Neuronal stem cell (in vitro differentiated cells): ENCODE measurements around the gene LRP1B.
"Not testable (repeated sequence)": the region's sequence is repeated elsewhere in the genome, so short reads cannot be mapped to it uniquely, and the experiment has no call there.

ENCODE experiments used
- DNase-seq: peaks from one replicate; pipeline ENCODE4 v3.0.0-alpha.2; 2013; ENCODE audit warnings: low spot score
- H2AFZ ChIP-seq: one replicate; pipeline ENCODE4 v1.6.1; 2013; ENCODE audit warnings: mild to moderate bottlenecking, low read length, inconsistent platforms
- H2AK5ac ChIP-seq: 2 replicates; pipeline ENCODE4 v1.6.1; 2013; ENCODE audit warnings: low read depth, mild to moderate bottlenecking, inconsistent platforms, low read length, moderate library complexity, mixed read lengths
- H2BK120ac ChIP-seq: 2 replicates; pipeline ENCODE4 v1.6.1; 2013; ENCODE audit warnings: low read depth, mild to moderate bottlenecking, inconsistent platforms, low read length, moderate library complexity, mixed read lengths
- H2BK12ac ChIP-seq: one replicate; pipeline ENCODE4 v1.6.1; 2013; ENCODE audit warnings: low read length, inconsistent platforms
- H2BK15ac ChIP-seq: 2 replicates; pipeline ENCODE4 v1.6.1; 2013; ENCODE audit warnings: mild to moderate bottlenecking, low read length, inconsistent platforms, mixed read lengths
- H2BK5ac ChIP-seq: one replicate; pipeline ENCODE4 v1.6.1; 2013; ENCODE audit warnings: inconsistent platforms, mild to moderate bottlenecking, low read length, moderate library complexity
- H3K14ac ChIP-seq: one replicate; pipeline ENCODE4 v1.6.1; 2013; ENCODE audit warnings: low read length, inconsistent platforms
- H3K18ac ChIP-seq: 2 replicates; pipeline ENCODE4 v1.6.1; 2013; ENCODE audit warnings: low read length, inconsistent platforms
- H3K23ac ChIP-seq: 2 replicates; pipeline ENCODE4 v1.6.1; 2013; ENCODE audit warnings: low read depth, mild to moderate bottlenecking, mixed read lengths, low read length, inconsistent platforms; ENCODE audit not compliant: poor library complexity
- H3K27ac ChIP-seq: replicated peaks from 3 replicates; pipeline ENCODE4 v1.5.1; 2013; ENCODE audit warnings: low read length, inconsistent platforms
- H3K27me3 ChIP-seq, 3 experiments: 2 replicates each; pipeline ENCODE4 v1.6.1; 2013; ENCODE audit warnings: low read length in 3 of 3, mild to moderate bottlenecking in 2 of 3, inconsistent platforms in 1 of 3, low read depth in 1 of 3, mixed read lengths in 1 of 3, moderate library complexity in 1 of 3; ENCODE audit not compliant: control insufficient read depth in 3 of 3, insufficient read depth in 3 of 3
- H3K36me3 ChIP-seq, 2 donors: replicated peaks in 1 of 2; 2 replicates each; pipeline ENCODE4 v1.6.1; 2013; ENCODE audit warnings: low read length in 2 of 2; ENCODE audit not compliant: control insufficient read depth in 2 of 2, insufficient read depth in 2 of 2
- H3K4ac ChIP-seq: 2 replicates; pipeline ENCODE4 v1.6.1; 2013; ENCODE audit warnings: inconsistent platforms, mild to moderate bottlenecking, low read length, moderate library complexity
- H3K4me1 ChIP-seq, 2 donors: 1 replicate in 1 of 2; 2 replicates in 1 of 2; pipeline ENCODE4 v1.6.1; 2013; ENCODE audit warnings: low read length in 2 of 2, low read depth in 1 of 2; ENCODE audit not compliant: control insufficient read depth in 2 of 2, insufficient read depth in 1 of 2
- H3K4me2 ChIP-seq: one replicate; pipeline ENCODE4 v1.6.1; 2013; ENCODE audit warnings: mild to moderate bottlenecking, low read length, inconsistent platforms; ENCODE audit not compliant: insufficient read depth, poor library complexity, severe bottlenecking
- H3K4me3 ChIP-seq, 2 donors: 2 replicates each; pipeline ENCODE4 v1.5.1; 2013; ENCODE audit warnings: low read length in 2 of 2, mild to moderate bottlenecking in 2 of 2, inconsistent platforms in 1 of 2, moderate library complexity in 1 of 2
- H3K79me1 ChIP-seq: one replicate; pipeline ENCODE4 v1.6.1; 2013; ENCODE audit warnings: low read depth, mild to moderate bottlenecking, inconsistent platforms, low read length, moderate library complexity
- H3K9ac ChIP-seq: one replicate; pipeline ENCODE4 v1.6.1; 2013; ENCODE audit warnings: mild to moderate bottlenecking, low read depth, low read length, inconsistent platforms; ENCODE audit not compliant: poor library complexity
- H3K9me3 ChIP-seq, 2 donors: replicated peaks in 1 of 2; 2 replicates each; pipeline versions ENCODE3 to v1.6.1; 2013; ENCODE audit warnings: low read length in 2 of 2, mild to moderate bottlenecking in 2 of 2, inconsistent platforms in 1 of 2, low read depth in 1 of 2, mixed read lengths in 1 of 2, moderate library complexity in 1 of 2; ENCODE audit not compliant: control insufficient read depth in 2 of 2, insufficient read depth in 1 of 2
- H4K8ac ChIP-seq: one replicate; pipeline ENCODE4 v1.6.1; 2013; ENCODE audit warnings: low read depth, mild to moderate bottlenecking, inconsistent platforms, low read length, moderate library complexity
- H4K91ac ChIP-seq: one replicate; pipeline ENCODE4 v1.6.1; 2013; ENCODE audit warnings: low read length, low read depth, mild to moderate bottlenecking, inconsistent platforms; ENCODE audit not compliant: poor library complexity
- WGBS, 2 donors: extraction: QIAGEN DNeasy Blood & Tissue Kit; methylation state at CpG; one replicate each; pipeline ENCODE4 v1.1.7; 2013; ENCODE audit warnings: missing lambda C conversion rate in 2 of 2, mixed read lengths in 1 of 2; ENCODE audit not compliant: insufficient read length in 2 of 2, insufficient replicate concordance in 1 of 2; ENCODE audit errors: extremely low coverage in 2 of 2; 5-methylcytosine and 5-hydroxymethylcytosine counted together

The LRP1B gene

GRCh38 chr2:140277344-140277743 is 1853.5 kb downstream of the LRP1B start:
- not testable (repeated sequence) for H3K18ac ChIP-seq, H2AK5ac ChIP-seq

GRCh38 chr2:140276661-140277060 is 1854.2 kb downstream of the LRP1B start:
- H3K9me3 ChIP-seq, result peaks cover 0 to 1% of the 10 kb centered on the region in 2 donors
- H4K91ac ChIP-seq, result no peak overlapping the region
- no peaks in the 10 kb centered on the region for H3K4me1 ChIP-seq
- no peak overlapping the region for H3K18ac ChIP-seq
- H2BK15ac ChIP-seq, result no peak overlapping the region
- no peaks in the 10 kb centered on the region for H3K36me3 ChIP-seq
- no peak overlapping the region for H3K4me3 ChIP-seq
- no peak overlapping the region for H2AFZ ChIP-seq
- no peak overlapping the region for H2AK5ac ChIP-seq
- no peak overlapping the region for H4K8ac ChIP-seq
- H3K9ac ChIP-seq, result no peak overlapping the region
- H3K4ac ChIP-seq, result no peak overlapping the region
- DNase-seq, result no peak
- no peak overlapping the region for H3K4me2 ChIP-seq
- H2BK12ac ChIP-seq, result no peak overlapping the region
- no peak overlapping the region for H3K23ac ChIP-seq
- no peak overlapping the region for H3K14ac ChIP-seq
- no peak overlapping the region for H3K27ac ChIP-seq
- H2BK120ac ChIP-seq, result no peak overlapping the region
- H3K27me3 ChIP-seq, result no peaks in the 10 kb centered on the region
- no peak overlapping the region for H2BK5ac ChIP-seq
- WGBS, 2 donors, result no CpG with 5 or more reads among the region's 1 CpG
- no peaks in the 10 kb centered on the region for H3K79me1 ChIP-seq

More at GRCh38 chr2:140277344-140277743, 1853.5 kb downstream of the LRP1B start:
- not testable (repeated sequence) for H3K27me3 ChIP-seq, H2BK12ac ChIP-seq, H3K14ac ChIP-seq, H3K4ac ChIP-seq, H3K4me3 ChIP-seq, DNase-seq, H2BK120ac ChIP-seq, H3K36me3 ChIP-seq, H2AFZ ChIP-seq, H3K9ac ChIP-seq, H3K4me1 ChIP-seq, H2BK15ac ChIP-seq, H3K27ac ChIP-seq, H2BK5ac ChIP-seq, H4K8ac ChIP-seq, H3K23ac ChIP-seq, H3K9me3 ChIP-seq, H3K79me1 ChIP-seq, H4K91ac ChIP-seq, H3K4me2 ChIP-seq
- no CpG with 5 or more reads among the region's 5 CpGs for WGBS, 2 donors

- Histone ChIP-seq H2BK120ac (no peak overlapping the region), H3K36me3 (no peaks in the 10 kb centered on the region), H4K91ac (no peak overlapping the region), H3K18ac (no peak overlapping the region), H3K14ac (no peak overlapping the region), H4K8ac (no peak overlapping the region), H2AFZ (no peak overlapping the region), H3K9me3 (peaks cover 0 to 1% of the 10 kb centered on the region in 2 donors), H2BK5ac (no peak overlapping the region), H2BK12ac (no peak overlapping the region), H3K4me2 (no peak overlapping the region), H3K27ac (no peak overlapping the region), H3K4ac (no peak overlapping the region), H3K4me1 (no peaks in the 10 kb centered on the region), H2BK15ac (no peak overlapping the region), H3K79me1 (no peaks in the 10 kb centered on the region), H2AK5ac (no peak overlapping the region), H3K9ac (no peak overlapping the region), H3K4me3 (no peak overlapping the region), H3K27me3 (no peaks in the 10 kb centered on the region), H3K23ac (no peak overlapping the region)
- no CpG with 5 or more reads among the region's 7 CpGs for WGBS, 2 donors
- DNase-seq, result no peak
Measured at GRCh38 chr2:140275427-140275826, 1855.4 kb downstream of the LRP1B start.

- Histone ChIP-seq H3K4ac (no peak overlapping the region), H3K23ac (no peak overlapping the region), H3K9ac (no peak overlapping the region), H2BK15ac (no peak overlapping the region), H2AK5ac (no peak overlapping the region), H3K27ac (no peak overlapping the region), H3K4me1 (no peaks in the 10 kb centered on the region), H3K4me3 (no peak overlapping the region), H3K4me2 (no peak overlapping the region), H2BK5ac (no peak overlapping the region), H4K91ac (no peak overlapping the region), H2BK120ac (no peak overlapping the region), H3K79me1 (no peaks in the 10 kb centered on the region), H3K18ac (no peak overlapping the region), H3K36me3 (no peaks in the 10 kb centered on the region), H3K9me3 (peaks cover 0 to 1% of the 10 kb centered on the region in 2 donors), H4K8ac (no peak overlapping the region), H3K27me3 (no peaks in the 10 kb centered on the region), H2AFZ (no peak overlapping the region), H2BK12ac (no peak overlapping the region), H3K14ac (no peak overlapping the region)
- DNase-seq, result no peak
- no CpG with 5 or more reads among the region's 5 CpGs for WGBS, 2 donors
Measured at GRCh38 chr2:140274891-140275290, 1855.9 kb downstream of the LRP1B start.
